HEK293 (cell line): ENCODE data around the gene NELFE.

Source experiments
- BCL11A ChIP-seq: fragments of 450-650 bp; formaldehyde crosslinking; IDR thresholded peaks from 2 replicates; pipeline ENCODE4 v1.5.1; 2016; ENCODE audit warnings: low read depth, missing biosample characterization, missing genetic modification characterization
- MZF1 ChIP-seq: fragments of 450-650 bp; formaldehyde crosslinking; IDR thresholded peaks from 2 replicates; pipeline ENCODE4 v1.5.1; 2017; ENCODE audit warnings: missing biosample characterization, missing genetic modification characterization, borderline replicate concordance
- TCF7L2 ChIP-seq: IDR thresholded peaks from 2 replicates; pipeline ENCODE4 v1.6.1; 2011; ENCODE audit warnings: low read depth, mild to moderate bottlenecking, inconsistent platforms, low read length, moderate library complexity, borderline replicate concordance
- ZNF184 ChIP-seq: fragments of 450-650 bp; IDR thresholded peaks from 2 replicates; pipeline ENCODE4 v1.5.1; 2018; ENCODE audit warnings: missing biosample characterization, mild to moderate bottlenecking, missing genetic modification characterization
- ZNF24 ChIP-seq: fragments of 450-650 bp; formaldehyde crosslinking; IDR thresholded peaks from 2 replicates; pipeline ENCODE4 v1.5.1; 2016; ENCODE audit warnings: missing biosample characterization, missing genetic modification characterization
- ZNF274 ChIP-seq, 2 experiments: fragments of 200-500 bp in 1 of 2; fragments of 450-650 bp in 1 of 2; sonication (Bioruptor generic) in 1 of 2; formaldehyde crosslinking in 1 of 2; IDR thresholded peaks; 2 replicates each; pipeline versions ENCODE4 v1.5.1 to v1.6.1; 2014 to 2016; ENCODE audit warnings: borderline replicate concordance in 1 of 2, inconsistent platforms in 1 of 2, low read length in 1 of 2, missing biosample characterization in 1 of 2, missing genetic modification characterization in 1 of 2
- ZNF558 ChIP-seq: fragments of 450-650 bp; formaldehyde crosslinking; IDR thresholded peaks from 2 replicates; pipeline ENCODE4 v1.5.1; 2016; ENCODE audit warnings: missing biosample characterization, missing genetic modification characterization
- ZNF792 ChIP-seq: fragments of 450-650 bp; formaldehyde crosslinking; IDR thresholded peaks from 2 replicates; pipeline ENCODE4 v1.5.1; 2016; ENCODE audit warnings: missing biosample characterization, missing genetic modification characterization
- ZSCAN30 ChIP-seq: fragments of 450-650 bp; IDR thresholded peaks from 2 replicates; pipeline ENCODE4 v1.5.1; 2018; ENCODE audit warnings: missing biosample characterization, mild to moderate bottlenecking, missing genetic modification characterization, moderate library complexity
- TF ChIP-seq, protein P1 (sequence below): fragments of 450-650 bp; formaldehyde crosslinking; IDR thresholded peaks from 2 replicates; pipeline ENCODE4 v1.5.1; 2016; ENCODE audit warnings: missing biosample characterization, missing genetic modification characterization
- TF ChIP-seq, protein P2 (sequence below): fragments of 450-650 bp; formaldehyde crosslinking; IDR thresholded peaks from 2 replicates; pipeline ENCODE4 v1.5.1; 2016; ENCODE audit warnings: missing biosample characterization, missing genetic modification characterization
- TF ChIP-seq, protein P3 (sequence below): fragments of 450-650 bp; formaldehyde crosslinking; optimal IDR thresholded peaks from 2 replicates; pipeline ENCODE3; 2016; ENCODE audit warnings: missing biosample characterization, mild to moderate bottlenecking, missing genetic modification characterization

DNA sequence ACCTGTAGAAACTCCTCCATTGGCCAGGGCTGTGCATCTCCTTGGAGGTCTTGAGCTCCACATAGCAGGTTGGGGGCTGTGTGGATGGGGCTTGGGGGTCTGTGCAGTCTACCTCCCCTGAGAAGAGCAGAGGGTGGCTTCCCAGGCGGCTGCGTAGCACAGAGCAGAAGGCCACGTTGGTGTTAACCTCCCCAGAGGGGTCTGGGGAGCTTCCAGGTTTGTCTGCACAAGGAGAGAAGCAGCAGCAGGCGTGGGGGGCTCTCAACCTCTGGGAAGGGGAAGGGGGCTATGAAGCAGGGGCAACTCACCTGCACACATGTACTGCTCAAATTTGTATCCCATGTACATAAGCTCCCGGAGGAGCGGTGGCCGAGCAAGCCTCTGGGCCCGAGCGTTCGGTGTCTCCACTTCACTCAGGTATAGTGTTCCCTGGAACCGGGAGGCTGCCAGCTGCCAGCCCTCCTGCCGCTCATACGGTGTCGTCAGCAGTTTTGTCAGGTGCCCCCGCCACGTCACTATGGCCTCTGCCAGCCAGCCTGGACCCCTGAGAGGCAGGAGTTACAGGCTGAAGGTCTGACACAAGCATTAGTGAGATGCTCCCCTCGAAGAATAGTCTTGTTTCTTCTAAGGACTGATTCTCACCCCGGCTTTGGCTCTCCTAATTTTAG is 12.0 kb upstream of the NELFE start:
- TF ChIP-seq ZSCAN30: no peak
- no peak for TF ChIP-seq MZF1 (tag by site-specific recombination)
- TF ChIP-seq ZNF24 (tag by site-specific recombination): no peak
- TF ChIP-seq, protein P1, sequence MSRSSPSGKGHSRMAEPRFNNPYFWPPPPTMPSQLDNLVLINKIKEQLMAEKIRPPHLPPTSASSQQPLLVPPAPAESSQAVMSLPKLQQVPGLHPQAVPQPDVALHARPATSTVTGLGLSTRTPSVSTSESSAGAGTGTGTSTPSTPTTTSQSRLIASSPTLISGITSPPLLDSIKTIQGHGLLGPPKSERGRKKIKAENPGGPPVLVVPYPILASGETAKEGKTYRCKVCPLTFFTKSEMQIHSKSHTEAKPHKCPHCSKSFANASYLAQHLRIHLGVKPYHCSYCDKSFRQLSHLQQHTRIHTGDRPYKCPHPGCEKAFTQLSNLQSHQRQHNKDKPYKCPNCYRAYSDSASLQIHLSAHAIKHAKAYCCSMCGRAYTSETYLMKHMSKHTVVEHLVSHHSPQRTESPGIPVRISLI (tag by site-specific recombination): no peak
- no peak for TF ChIP-seq BCL11A (tag by site-specific recombination)
- TF ChIP-seq TCF7L2: no peak
- TF ChIP-seq, protein P2, sequence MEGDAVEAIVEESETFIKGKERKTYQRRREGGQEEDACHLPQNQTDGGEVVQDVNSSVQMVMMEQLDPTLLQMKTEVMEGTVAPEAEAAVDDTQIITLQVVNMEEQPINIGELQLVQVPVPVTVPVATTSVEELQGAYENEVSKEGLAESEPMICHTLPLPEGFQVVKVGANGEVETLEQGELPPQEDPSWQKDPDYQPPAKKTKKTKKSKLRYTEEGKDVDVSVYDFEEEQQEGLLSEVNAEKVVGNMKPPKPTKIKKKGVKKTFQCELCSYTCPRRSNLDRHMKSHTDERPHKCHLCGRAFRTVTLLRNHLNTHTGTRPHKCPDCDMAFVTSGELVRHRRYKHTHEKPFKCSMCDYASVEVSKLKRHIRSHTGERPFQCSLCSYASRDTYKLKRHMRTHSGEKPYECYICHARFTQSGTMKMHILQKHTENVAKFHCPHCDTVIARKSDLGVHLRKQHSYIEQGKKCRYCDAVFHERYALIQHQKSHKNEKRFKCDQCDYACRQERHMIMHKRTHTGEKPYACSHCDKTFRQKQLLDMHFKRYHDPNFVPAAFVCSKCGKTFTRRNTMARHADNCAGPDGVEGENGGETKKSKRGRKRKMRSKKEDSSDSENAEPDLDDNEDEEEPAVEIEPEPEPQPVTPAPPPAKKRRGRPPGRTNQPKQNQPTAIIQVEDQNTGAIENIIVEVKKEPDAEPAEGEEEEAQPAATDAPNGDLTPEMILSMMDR: no peak
- TF ChIP-seq, protein P3, sequence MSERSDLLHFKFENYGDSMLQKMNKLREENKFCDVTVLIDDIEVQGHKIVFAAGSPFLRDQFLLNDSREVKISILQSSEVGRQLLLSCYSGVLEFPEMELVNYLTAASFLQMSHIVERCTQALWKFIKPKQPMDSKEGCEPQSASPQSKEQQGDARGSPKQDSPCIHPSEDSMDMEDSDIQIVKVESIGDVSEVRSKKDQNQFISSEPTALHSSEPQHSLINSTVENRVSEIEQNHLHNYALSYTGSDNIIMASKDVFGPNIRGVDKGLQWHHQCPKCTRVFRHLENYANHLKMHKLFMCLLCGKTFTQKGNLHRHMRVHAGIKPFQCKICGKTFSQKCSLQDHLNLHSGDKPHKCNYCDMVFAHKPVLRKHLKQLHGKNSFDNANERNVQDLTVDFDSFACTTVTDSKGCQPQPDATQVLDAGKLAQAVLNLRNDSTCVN (tag by site-specific recombination): no peak
- TF ChIP-seq ZNF558 (tag by site-specific recombination): 0 out of 2 replicates have a peak, but pooled peaks have one; percentile 17
- TF ChIP-seq ZNF184 (tag by site-specific recombination): peak; percentile 76; the same call in 1 of the 2 replicates
- no peak for TF ChIP-seq ZNF792 (tag by site-specific recombination)
- no peak for TF ChIP-seq ZNF274 (IDR thresholded peaks at IDR 0.05; ENCODE audit: low read length)
- TF ChIP-seq ZNF274 (tag by site-specific recombination; IDR thresholded peaks at IDR 0.05; ENCODE audit: borderline replicate concordance): no peak
